ENCODE results near the gene CCDC9. TPM values are rescaled to one million over a fixed set of nuclear protein-coding genes. Genes with fewer than 3 reads are reported as not detected.

The CCDC9 gene
- total and polyA plus RNA-seq, 2 of the 13 experiments (the other 11 are each of a cell fraction or from before 2014, with no cell fraction given) = 2.9 to 6.3 TPM

- TF ChIP-seq, protein P1, sequence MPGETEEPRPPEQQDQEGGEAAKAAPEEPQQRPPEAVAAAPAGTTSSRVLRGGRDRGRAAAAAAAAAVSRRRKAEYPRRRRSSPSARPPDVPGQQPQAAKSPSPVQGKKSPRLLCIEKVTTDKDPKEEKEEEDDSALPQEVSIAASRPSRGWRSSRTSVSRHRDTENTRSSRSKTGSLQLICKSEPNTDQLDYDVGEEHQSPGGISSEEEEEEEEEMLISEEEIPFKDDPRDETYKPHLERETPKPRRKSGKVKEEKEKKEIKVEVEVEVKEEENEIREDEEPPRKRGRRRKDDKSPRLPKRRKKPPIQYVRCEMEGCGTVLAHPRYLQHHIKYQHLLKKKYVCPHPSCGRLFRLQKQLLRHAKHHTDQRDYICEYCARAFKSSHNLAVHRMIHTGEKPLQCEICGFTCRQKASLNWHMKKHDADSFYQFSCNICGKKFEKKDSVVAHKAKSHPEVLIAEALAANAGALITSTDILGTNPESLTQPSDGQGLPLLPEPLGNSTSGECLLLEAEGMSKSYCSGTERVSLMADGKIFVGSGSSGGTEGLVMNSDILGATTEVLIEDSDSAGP (CRISPR knock-in tag; IDR thresholded peaks at IDR 0.05; ENCODE audit: borderline replicate concordance) = peak; percentile 2; the same call in 1 of the 2 replicates
- TF ChIP-seq YY1 (IDR thresholded peaks at IDR 0.05; ENCODE audit: insufficient read depth, insufficient replicate concordance, low read depth, low read length) (peak; percentile 24), KDM5A (IDR thresholded peaks at IDR 0.05; ENCODE audit: borderline replicate concordance, low read length) (peak; percentile 61; the same call in 1 of the 2 replicates), ZNF629 (CRISPR knock-in tag; conservative IDR thresholded peaks at IDR 0.05) (no peak), NCOA2 (CRISPR knock-in tag; IDR thresholded peaks at IDR 0.05) (0 out of 2 replicates have a peak, but pooled peaks have one; percentile 15), KLF11 (CRISPR knock-in tag; IDR thresholded peaks at IDR 0.05) (no peak), YEATS4 (CRISPR knock-in tag; IDR thresholded peaks at IDR 0.05; ENCODE audit: borderline replicate concordance) (0 out of 2 replicates have a peak, but pooled peaks have one; percentile 6), ZMYM3 (CRISPR knock-in tag; IDR thresholded peaks at IDR 0.05) (no peak), TEAD3 (CRISPR knock-in tag; optimal IDR thresholded peaks at IDR 0.05; ENCODE audit: borderline replicate concordance) (no peak), ASH2L (IDR thresholded peaks at IDR 0.05; ENCODE audit: insufficient read length, low read depth, low read length) (peak; percentile 55), SIN3A (IDR thresholded peaks at IDR 0.05; ENCODE audit: borderline replicate concordance, low read depth, low read length) (0 out of 2 replicates have a peak, but pooled peaks have one; percentile 52), ZEB1 (IDR thresholded peaks at IDR 0.05; ENCODE audit: insufficient replicate concordance, low read depth) (peak; percentile 30), HNRNPUL1 (IDR thresholded peaks at IDR 0.05; ENCODE audit: low read depth, low read length) (no peak), ZNF574 (CRISPR knock-in tag; IDR thresholded peaks at IDR 0.05) (peak; percentile 32; the same call in 1 of the 2 replicates), MTA1 (CRISPR knock-in tag; IDR thresholded peaks at IDR 0.05; ENCODE audit: borderline replicate concordance) (no peak; the same call in 1 of the 2 replicates)
- TF ChIP-seq, protein P2, sequence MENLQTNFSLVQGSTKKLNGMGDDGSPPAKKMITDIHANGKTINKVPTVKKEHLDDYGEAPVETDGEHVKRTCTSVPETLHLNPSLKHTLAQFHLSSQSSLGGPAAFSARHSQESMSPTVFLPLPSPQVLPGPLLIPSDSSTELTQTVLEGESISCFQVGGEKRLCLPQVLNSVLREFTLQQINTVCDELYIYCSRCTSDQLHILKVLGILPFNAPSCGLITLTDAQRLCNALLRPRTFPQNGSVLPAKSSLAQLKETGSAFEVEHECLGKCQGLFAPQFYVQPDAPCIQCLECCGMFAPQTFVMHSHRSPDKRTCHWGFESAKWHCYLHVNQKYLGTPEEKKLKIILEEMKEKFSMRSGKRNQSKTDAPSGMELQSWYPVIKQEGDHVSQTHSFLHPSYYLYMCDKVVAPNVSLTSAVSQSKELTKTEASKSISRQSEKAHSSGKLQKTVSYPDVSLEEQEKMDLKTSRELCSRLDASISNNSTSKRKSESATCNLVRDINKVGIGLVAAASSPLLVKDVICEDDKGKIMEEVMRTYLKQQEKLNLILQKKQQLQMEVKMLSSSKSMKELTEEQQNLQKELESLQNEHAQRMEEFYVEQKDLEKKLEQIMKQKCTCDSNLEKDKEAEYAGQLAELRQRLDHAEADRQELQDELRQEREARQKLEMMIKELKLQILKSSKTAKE (CRISPR knock-in tag; IDR thresholded peaks at IDR 0.05; ENCODE audit: borderline replicate concordance) = 0 out of 2 replicates have a peak, but pooled peaks have one; percentile 13
- TF ChIP-seq, protein P3, sequence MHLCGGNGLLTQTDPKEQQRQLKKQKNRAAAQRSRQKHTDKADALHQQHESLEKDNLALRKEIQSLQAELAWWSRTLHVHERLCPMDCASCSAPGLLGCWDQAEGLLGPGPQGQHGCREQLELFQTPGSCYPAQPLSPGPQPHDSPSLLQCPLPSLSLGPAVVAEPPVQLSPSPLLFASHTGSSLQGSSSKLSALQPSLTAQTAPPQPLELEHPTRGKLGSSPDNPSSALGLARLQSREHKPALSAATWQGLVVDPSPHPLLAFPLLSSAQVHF (CRISPR knock-in tag; IDR thresholded peaks at IDR 0.05) = no peak
Measured at GRCh38 chr19:47274071-47274890, 18.0 kb downstream of the CCDC9 start, which contains the start of gene INAFM1 (continued).
